Calu3 (cell line): Measurements from ENCODE around the gene C11orf98. TPM values are rescaled to one million over a fixed set of nuclear protein-coding genes. Genes with fewer than 3 reads are reported as not detected.
"Not testable (repeated sequence)": the region's sequence is repeated elsewhere in the genome, so short reads cannot be mapped to it uniquely, and the experiment has no call there.

Experiments used
- BruUV-seq: library from RNA; stranded (reverse); fragments of 400-500 nt; replicated peaks from 2 replicates; lab custom pipeline; 2021; lab: Mats Ljungman, UMichigan
- CTCF ChIA-PET: fragments of 300-600 bp; sonication (Branson Sonifier 250); formaldehyde crosslinking; loops from one replicate; lab custom pipeline; 2022; ENCODE audit warnings: antibody characterized with exemption; lab: Charles Lee
- DNase-seq: peaks from one replicate; pipeline ENCODE4 v3.0.0; 2022
- H3K27ac Mint-ChIP-seq: one replicate; pipeline ENCODE4 v1.8.0; 2022; ENCODE audit warnings: mixed read lengths; ENCODE audit not compliant: unreplicated experiment
- H3K27me3 Mint-ChIP-seq: one replicate; pipeline ENCODE4 v1.8.0; 2022; ENCODE audit warnings: mixed read lengths; ENCODE audit not compliant: unreplicated experiment
- H3K36me3 Mint-ChIP-seq: one replicate; pipeline ENCODE4 v1.8.0; 2022; ENCODE audit warnings: mild to moderate bottlenecking, moderate library complexity, mixed read lengths; ENCODE audit not compliant: insufficient read depth, unreplicated experiment
- H3K4me1 Mint-ChIP-seq: one replicate; pipeline ENCODE4 v1.8.0; 2022; ENCODE audit warnings: mild to moderate bottlenecking, low read depth, mixed read lengths; ENCODE audit not compliant: unreplicated experiment
- H3K4me3 Mint-ChIP-seq: one replicate; pipeline ENCODE4 v1.8.0; 2022; ENCODE audit warnings: mild to moderate bottlenecking, low read depth, moderate library complexity, mixed read lengths; ENCODE audit not compliant: unreplicated experiment
- H3K9me3 Mint-ChIP-seq: one replicate; pipeline ENCODE4 v1.8.0; 2022; ENCODE audit warnings: low read depth, mixed read lengths; ENCODE audit not compliant: unreplicated experiment
- CTCF ChIP-seq: fragments of 200-600 bp; IDR thresholded peaks from one replicate; pipeline ENCODE4 v1.8.0; 2022; ENCODE audit warnings: antibody characterized with exemption; ENCODE audit not compliant: unreplicated experiment
- intact Hi-C: fragments of 100-400 bp; cut with micrococcal nuclease; formaldehyde crosslinking; loops from one replicate; pipeline ENCODE4 v1.10.0; 2022; ENCODE audit not compliant: unreplicated experiment
- total RNA-seq: library from RNA; stranded (reverse); gene quantifications from 2 replicates; pipeline ENCODE4 v1.2.3, GENCODE V29; 2022

The C11orf98 gene
- total RNA-seq, 1 experiment from 2014 or later, result 61.7 TPM

GRCh38 chr11:62702246-62702645, 37.2 kb upstream of the C11orf98 start:
- H3K4me1 Mint-ChIP-seq, result peaks cover 13% of the 10 kb centered on the region
- peaks cover 54% of the 10 kb centered on the region for H3K36me3 Mint-ChIP-seq
- CTCF ChIA-PET, result interaction anchor here (0.7 kb wide), 2 partner anchors 8 to 29 kb away, joined by 3 to 6 read pairs; no protein-coding TSS in a partner anchor
- no peak overlapping the region for H3K27ac Mint-ChIP-seq
- no peak overlapping the region for H3K4me3 Mint-ChIP-seq
- no peak for TF ChIP-seq CTCF
- no peaks in the 10 kb centered on the region for H3K27me3 Mint-ChIP-seq
- no peak for DNase-seq
- no peaks in the 10 kb centered on the region for H3K9me3 Mint-ChIP-seq
- intact Hi-C loops, result no loop called here
- no TSS peak for BruUV-seq

- H3K9me3 Mint-ChIP-seq, result no peaks in the 10 kb centered on the region
- H3K27me3 Mint-ChIP-seq, result no peaks in the 10 kb centered on the region
- H3K4me3 Mint-ChIP-seq, result no peak overlapping the region
- TF ChIP-seq CTCF, result peak; percentile 75
- intact Hi-C loops, result no loop called here
- peaks cover 46% of the 10 kb centered on the region for H3K36me3 Mint-ChIP-seq
- CTCF ChIA-PET, result interaction anchor here (0.6 to 1.2 kb wide), 5 partner anchors 7 to 348 kb away, joined by 3 to 4 read pairs (median 3); partner anchors contain the start of genes CSKMT, LBHD1 and UQCC3
- DNase-seq, result peak; percentile 73
- H3K27ac Mint-ChIP-seq, result no peak overlapping the region
- H3K4me1 Mint-ChIP-seq, result no peaks in the 10 kb centered on the region
- BruUV-seq, result no TSS peak
These were observed 29.6 kb upstream of the C11orf98 start for GRCh38 chr11:62694455-62695167.

GRCh38 chr11:62693624-62694023, 28.6 kb upstream of the C11orf98 start:
- BruUV-seq, intact Hi-C loops, H3K4me1 Mint-ChIP-seq, H3K27ac Mint-ChIP-seq, H3K9me3 Mint-ChIP-seq, H3K27me3 Mint-ChIP-seq, H3K4me3 Mint-ChIP-seq, DNase-seq: not testable (repeated sequence)
- H3K36me3 Mint-ChIP-seq, result peaks cover 46% of the 10 kb centered on the region
- CTCF ChIA-PET, result interaction anchor here (0.6 to 1.1 kb wide), 5 partner anchors 8 to 69 kb away, joined by 3 to 4 read pairs (median 4); partner anchors contain the start of genes LBHD1 and UQCC3

GRCh38 chr11:62689421-62690183, 24.6 kb upstream of the C11orf98 start, which contains the start of gene LRRN4CL:
Gene LRRN4CL (minus strand): TSS chr11:62689530. CDS start chr11:62688508, 1,022 bp downstream.
- CTCF ChIA-PET, result interaction anchor here (0.5 to 1.4 kb wide), 3 partner anchors 8 to 40 kb away, joined by 3 read pairs; no protein-coding TSS in a partner anchor
- BruUV-seq, result no TSS peak

More at GRCh38 chr11:62689421-62690183, 24.6 kb upstream of the C11orf98 start, which contains the start of gene LRRN4CL:
- H3K4me3 Mint-ChIP-seq, result no peak within 1 kb of the TSS
- H3K4me1 Mint-ChIP-seq, result no peaks in the 10 kb centered on the region
- H3K9me3 Mint-ChIP-seq, result no peaks in the 10 kb centered on the region
- no peaks in the 10 kb centered on the region for H3K27me3 Mint-ChIP-seq
- H3K27ac Mint-ChIP-seq, result no peak within 1 kb of the TSS
- no peak for DNase-seq
- intact Hi-C loops, result no loop called here
- TF ChIP-seq CTCF, result no peak
- H3K36me3 Mint-ChIP-seq, result peaks cover 18% of the 10 kb centered on the region
